Subcutaneous abdominal adipose tissue (tissue), 5 donors: ENCODE measurements around the gene ZBTB8A.

Source experiments
- H3K27ac ChIP-seq: one replicate; pipeline ENCODE4 v1.7.0; 2013; ENCODE audit warnings: low read depth, mild to moderate bottlenecking, inconsistent platforms, low read length, moderate library complexity
- H3K27me3 ChIP-seq, 5 donors: one replicate each; pipeline ENCODE4 v1.7.0; 2013; ENCODE audit warnings: low read length in 5 of 5, inconsistent platforms in 1 of 5; ENCODE audit not compliant: control insufficient read depth in 5 of 5, insufficient read depth in 4 of 5
- H3K36me3 ChIP-seq, 5 donors: one replicate each; pipeline ENCODE4 v1.7.0; 2013; ENCODE audit warnings: low read length in 5 of 5; ENCODE audit not compliant: control insufficient read depth in 5 of 5, insufficient read depth in 5 of 5
- H3K4me1 ChIP-seq, 5 donors: one replicate each; pipeline ENCODE4 v1.7.0; 2013; ENCODE audit warnings: low read length in 5 of 5, mild to moderate bottlenecking in 3 of 5, moderate library complexity in 1 of 5; ENCODE audit not compliant: control insufficient read depth in 5 of 5, insufficient read depth in 5 of 5
- H3K4me3 ChIP-seq, 5 donors: one replicate each; pipeline ENCODE4 v1.7.0; 2013; ENCODE audit warnings: low read length in 5 of 5, low read depth in 1 of 5
- H3K9ac ChIP-seq, 5 donors: one replicate each; pipeline ENCODE4 v1.7.0; 2013; ENCODE audit warnings: low read length in 5 of 5, mild to moderate bottlenecking in 4 of 5, moderate library complexity in 3 of 5
- H3K9me3 ChIP-seq, 5 donors: one replicate each; pipeline ENCODE4 v1.7.0; 2013; ENCODE audit warnings: low read length in 5 of 5; ENCODE audit not compliant: control insufficient read depth in 5 of 5
- donor health status: healthy.
- donor health status: healthy.
- donor health status: healthy.
- donor health status: healthy.
- donor health status: healthy.

The ZBTB8A gene

GRCh38 chr1:32650752-32651460 is 111.7 kb downstream of the ZBTB8A start, which contains the start of gene RBBP4:
Gene RBBP4, plus strand, starts transcription at chr1:32651208. Its CDS starts 99 bp downstream, at chr1:32651307.
- H3K9ac ChIP-seq, result peak within 1 kb of the TSS; percentile 77 to 93 (median 91)
- peak within 1 kb of the TSS; percentile 100 for H3K27ac ChIP-seq
- peak within 1 kb of the TSS; percentile 94 to 100 (median 97) for H3K4me3 ChIP-seq
- no peaks in the 10 kb centered on the region for H3K9me3 ChIP-seq
- H3K27me3 ChIP-seq, result no peaks in the 10 kb centered on the region
- peaks cover 0 to 38% (median 35%) of the 10 kb centered on the region in 5 donors for H3K4me1 ChIP-seq
- H3K36me3 ChIP-seq, result peaks cover 5 to 26% (median 17%) of the 10 kb centered on the region in 5 donors

GRCh38 chr1:32651461-32652073 is 112.3 kb downstream of the ZBTB8A start:
- no peaks in the 10 kb centered on the region for H3K27me3 ChIP-seq
- peaks cover 0 to 37% (median 35%) of the 10 kb centered on the region in 5 donors for H3K4me1 ChIP-seq
- H3K4me3 ChIP-seq, result peak overlapping the region; percentile 70 to 97 (median 83)

GRCh38 chr1:32652244-32652962 is 113.2 kb downstream of the ZBTB8A start:
- Histone ChIP-seq H3K9me3 (no peaks in the 10 kb centered on the region), H3K4me3 (peak overlapping the region; percentile 70 to 97 (median 83)), H3K9ac (peak overlapping the region; percentile 77 to 91 (median 89)), H3K27ac (peak overlapping the region; percentile 100), H3K36me3 (peaks cover 8 to 36% (median 27%) of the 10 kb centered on the region in 5 donors), H3K27me3 (no peaks in the 10 kb centered on the region), H3K4me1 (peaks cover 0 to 37% (median 35%) of the 10 kb centered on the region in 5 donors)

More at GRCh38 chr1:32651461-32652073, 112.3 kb downstream of the ZBTB8A start:
- Histone ChIP-seq H3K27ac (peak overlapping the region; percentile 100), H3K36me3 (peaks cover 5 to 28% (median 20%) of the 10 kb centered on the region in 5 donors), H3K9me3 (no peaks in the 10 kb centered on the region), H3K9ac (peak overlapping the region; percentile 77 to 91 (median 89))
